ENCODE data around the gene ZNF562.

Gene ZNF562

GRCh38 chr19:9641810-9642209 is 33.1 kb downstream of the ZNF562 start:
- DNase-seq = no peak

DNA sequence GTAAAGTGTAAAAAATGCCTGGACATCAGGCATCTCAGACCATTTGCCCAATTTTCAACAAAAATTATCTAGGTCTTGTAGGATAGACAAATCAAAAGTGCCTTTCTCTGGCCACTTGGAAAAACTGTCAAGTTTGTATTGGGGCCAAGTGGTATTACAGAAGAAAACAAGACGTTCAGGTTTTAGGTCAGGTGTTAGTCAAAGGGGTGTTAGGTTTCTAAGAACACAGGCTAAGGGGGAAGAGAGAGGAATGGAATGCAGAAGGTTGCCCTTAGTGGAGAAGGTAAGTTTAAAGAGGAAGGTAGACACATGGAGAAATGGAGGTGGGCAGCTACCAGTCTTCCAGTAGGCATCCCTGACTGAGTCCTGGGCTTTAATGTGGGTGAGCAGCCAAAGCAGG is 33.9 kb downstream of the ZNF562 start:
- no peak for DNase-seq

DNA sequence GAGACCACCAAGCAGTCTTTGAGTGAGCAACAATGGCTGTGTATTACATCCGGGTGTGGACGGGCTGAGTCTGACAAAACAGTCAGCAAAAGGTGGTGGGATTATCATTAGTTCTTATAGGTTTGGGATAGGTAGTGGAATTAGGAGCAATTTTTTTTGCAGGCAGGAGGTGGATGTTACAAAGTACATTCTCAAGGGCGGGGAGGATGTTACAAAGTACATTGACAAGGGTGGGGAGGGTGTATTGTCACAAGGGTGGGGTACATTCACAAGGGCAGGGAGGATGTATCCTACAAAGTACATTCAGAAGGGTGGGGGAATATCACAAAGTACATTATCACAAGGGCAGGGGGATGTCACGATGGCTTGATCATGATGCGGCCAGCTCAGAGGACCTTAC is 38.9 kb downstream of the ZNF562 start:
- no peak for DNase-seq

DNA sequence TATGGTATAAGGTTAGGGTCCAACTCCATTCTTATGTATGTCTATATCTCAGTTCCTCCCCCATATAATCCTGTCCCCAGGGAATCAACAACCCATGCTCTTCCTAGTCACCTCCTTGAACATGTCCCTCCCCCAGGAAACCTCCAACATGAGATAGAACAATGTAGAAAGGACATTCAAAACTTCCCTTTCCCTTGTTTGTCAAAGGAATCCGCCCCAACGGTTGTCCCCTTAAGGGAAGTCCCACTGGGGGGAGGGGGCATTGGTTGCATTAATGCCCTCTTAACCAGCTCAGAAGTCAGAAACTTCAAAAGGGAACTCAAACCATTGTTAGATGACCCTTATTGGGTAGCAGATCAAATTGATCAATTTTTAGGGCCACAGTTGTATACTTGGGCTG is 47.0 kb downstream of the ZNF562 start:
- DNase-seq = no peak

DNA sequence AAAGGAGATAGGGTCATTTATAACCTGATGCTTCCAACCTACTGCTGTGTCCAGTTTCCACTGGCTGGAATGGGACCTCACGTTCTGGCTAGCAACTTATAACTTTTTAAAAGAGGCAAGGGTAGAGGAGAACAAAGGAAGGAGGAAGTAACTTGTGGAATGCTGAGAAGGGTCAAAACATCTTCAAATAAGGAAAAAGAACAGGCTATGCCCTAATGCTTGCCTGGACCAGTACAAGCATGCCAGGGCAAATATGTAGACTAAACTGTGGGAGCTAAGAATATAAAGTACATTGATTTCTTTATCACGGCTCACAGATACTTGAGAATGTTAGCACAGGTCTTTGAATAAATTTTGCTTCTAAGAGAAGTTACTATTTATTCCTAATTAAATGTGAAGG is 52.4 kb downstream of the ZNF562 start:
- no peak for DNase-seq

- DNase-seq = peak; percentile 36
Observed at GRCh38 chr19:9621156-9622037, 53.5 kb downstream of the ZNF562 start, which contains the start of gene ZNF561. Gene ZNF561, minus strand, starts transcription at chr19:9621232. Its CDS starts 1,776 bp downstream, at chr19:9619456.

- no peak for DNase-seq
Observed at GRCh38 chr19:9620842-9621155, 54.1 kb downstream of the ZNF562 start.

DNA sequence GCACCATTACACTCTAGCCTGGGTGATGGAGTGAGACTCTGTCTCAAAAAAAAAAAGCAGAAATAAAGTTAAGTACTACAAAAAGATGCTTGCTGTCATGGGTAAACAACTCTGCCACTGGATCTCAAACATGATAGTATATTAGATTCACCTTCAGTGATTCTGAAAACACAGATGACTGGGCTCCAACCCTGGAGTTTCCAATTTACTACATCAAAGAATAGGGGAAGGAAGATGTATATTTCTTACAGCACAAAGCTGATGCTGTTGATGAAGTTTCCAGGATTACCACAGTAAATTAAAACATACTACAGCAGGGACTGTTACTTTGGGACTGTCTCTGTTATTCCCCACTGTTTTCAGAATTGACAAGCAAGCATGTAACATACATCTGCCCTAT is 59.1 kb downstream of the ZNF562 start:
- DNase-seq = no peak

DNA sequence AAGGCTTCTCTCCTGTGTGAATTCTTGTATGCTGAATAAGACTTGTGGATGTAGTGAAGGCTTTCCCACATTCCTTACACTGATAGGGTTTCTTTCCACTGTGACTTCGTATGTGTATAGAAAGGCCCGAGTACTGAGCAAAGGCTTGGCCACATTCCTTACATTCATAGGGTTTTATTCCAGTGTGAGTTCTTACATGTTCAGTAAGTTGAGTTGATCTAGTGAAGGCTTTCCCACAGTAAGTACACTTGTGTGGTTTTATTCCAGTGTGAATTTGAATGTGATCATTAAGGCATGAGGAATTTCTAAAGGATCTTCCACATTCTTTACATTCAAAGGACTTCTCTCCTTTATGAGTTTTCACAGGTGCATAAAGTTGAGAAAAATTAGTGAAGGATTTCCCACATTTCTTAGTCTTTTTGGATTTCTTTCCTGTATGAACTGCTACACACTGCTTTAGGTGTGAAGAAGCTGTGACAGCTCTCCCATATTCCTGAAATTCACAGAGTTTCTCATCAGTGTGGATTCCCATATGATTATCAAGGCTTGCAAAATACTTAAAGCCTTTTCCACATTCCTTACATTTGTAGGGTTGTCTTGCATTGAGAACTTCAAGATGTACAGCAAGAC is 64.3 kb downstream of the ZNF562 start:
- DNase-seq = no peak

DNA sequence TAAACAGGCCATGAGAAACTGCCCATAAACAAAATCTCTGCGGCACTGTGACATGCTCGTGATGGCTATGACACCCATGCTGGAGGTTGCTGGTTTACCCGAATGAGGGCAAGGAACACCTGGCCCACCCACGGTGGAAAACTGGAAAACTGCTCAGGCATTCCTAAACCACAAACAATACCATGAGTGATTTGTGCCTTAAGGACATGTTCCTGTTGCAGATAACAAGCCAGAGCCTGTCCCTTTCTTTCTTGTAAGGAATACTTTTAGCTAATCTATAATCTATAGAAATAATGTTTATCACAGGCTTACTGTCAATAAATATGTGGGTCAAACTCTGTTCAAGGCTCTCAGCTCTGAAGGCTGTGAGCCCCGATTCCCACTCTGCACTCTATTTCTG is 66.0 kb downstream of the ZNF562 start:
- no peak for DNase-seq

DNA sequence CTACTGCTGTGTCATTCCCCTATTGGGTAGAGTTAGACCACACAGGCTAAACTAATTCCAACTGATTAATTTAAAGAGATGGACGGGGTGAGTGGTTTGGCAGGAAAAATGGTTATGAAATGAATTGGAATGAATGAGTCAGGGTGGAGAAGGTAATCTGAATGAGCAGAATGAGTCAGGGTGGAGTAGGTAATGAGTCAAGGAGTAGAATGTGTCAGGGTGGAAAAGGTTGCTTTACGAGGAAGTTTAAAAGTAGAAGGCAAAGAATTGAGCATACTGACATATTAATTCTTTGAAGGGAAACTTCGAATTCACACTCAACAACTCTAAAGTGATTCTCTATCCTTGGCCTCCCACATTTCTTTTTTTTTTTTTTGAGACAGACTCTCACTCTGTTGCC is 77.9 kb downstream of the ZNF562 start:
- DNase-seq = no peak

Data from NCI-H2107 (cell line).